Naive thymus-derived CD4-positive, alpha-beta T cell (primary cell): ENCODE measurements around the gene RASAL2. TPM values are rescaled to one million over a fixed set of nuclear protein-coding genes. Genes with fewer than 3 reads are reported as not detected.
"Not testable (repeated sequence)": the region's sequence is repeated elsewhere in the genome, so short reads cannot be mapped to it uniquely, and the experiment has no call there.

Experiments used
- ATAC-seq: fragments of 150-1000 bp; cut with Tn5 transposase; 2 replicates; pipeline ENCODE4 v1.10.0; 2021; ENCODE audit warnings: mild to moderate bottlenecking, moderate library complexity
- CTCF ChIA-PET: fragments of 350-600 bp; sonication (Branson Sonifier 250); formaldehyde crosslinking; loops from one replicate; lab custom pipeline; 2021; ENCODE audit warnings: antibody characterized with exemption; lab: Charles Lee
- POLR2A ChIA-PET: fragments of 350-600 bp; sonication (Branson Sonifier 250); formaldehyde crosslinking; loops from one replicate; lab custom pipeline; 2021; ENCODE audit warnings: antibody characterized with exemption, inconsistent platforms; lab: Charles Lee
- DNase-seq, 9 donors: peaks; one replicate each; pipeline versions ENCODE4 v3.0.0 to v3.0.0-alpha.2; 2020 to 2022; ENCODE audit warnings: mixed read lengths in 1 of 9
- H3K27ac ChIP-seq: one replicate; pipeline ENCODE4 v1.7.0; 2013; ENCODE audit warnings: mild to moderate bottlenecking, low read depth, low read length, moderate library complexity
- H3K27me3 ChIP-seq, 2 donors: one replicate each; pipeline ENCODE4 v1.7.0; 2013; ENCODE audit warnings: low read length in 2 of 2, mild to moderate bottlenecking in 2 of 2, moderate library complexity in 2 of 2; ENCODE audit not compliant: control insufficient read depth in 2 of 2, insufficient read depth in 2 of 2
- H3K36me3 ChIP-seq, 3 experiments: 1 replicate in 2 of 3; 2 replicates in 1 of 3; pipeline ENCODE4 v1.7.0; 2013; ENCODE audit warnings: low read length in 3 of 3, mild to moderate bottlenecking in 3 of 3, moderate library complexity in 1 of 3; ENCODE audit not compliant: insufficient read depth in 3 of 3, control insufficient read depth in 2 of 3
- H3K4me1 ChIP-seq, 2 donors: one replicate each; pipeline ENCODE4 v1.7.0; 2013; ENCODE audit warnings: low read length in 2 of 2, mild to moderate bottlenecking in 2 of 2, moderate library complexity in 1 of 2; ENCODE audit not compliant: control insufficient read depth in 2 of 2, insufficient read depth in 2 of 2
- H3K4me3 ChIP-seq: 2 replicates; pipeline ENCODE4 v1.7.0; 2013; ENCODE audit warnings: mild to moderate bottlenecking, low read length
- H3K9me3 ChIP-seq, 3 experiments: 1 replicate in 2 of 3; 2 replicates in 1 of 3; pipeline ENCODE4 v1.7.0; 2013; ENCODE audit warnings: low read length in 3 of 3; ENCODE audit not compliant: control insufficient read depth in 2 of 3
- H3K27ac Mint-ChIP-seq, 9 donors: one replicate each; pipeline ENCODE4 v1.8.0; 2020 to 2022; ENCODE audit warnings: mixed read lengths in 9 of 9, mild to moderate bottlenecking in 8 of 9, moderate library complexity in 5 of 9, inconsistent platforms in 2 of 9
- H3K27me3 Mint-ChIP-seq, 5 donors: one replicate each; pipeline ENCODE4 v1.8.0; 2021 to 2022; ENCODE audit warnings: mixed read lengths in 5 of 5, mild to moderate bottlenecking in 1 of 5
- H3K36me3 Mint-ChIP-seq, 5 donors: one replicate each; pipeline ENCODE4 v1.8.0; 2020 to 2022; ENCODE audit warnings: mixed read lengths in 5 of 5, mild to moderate bottlenecking in 3 of 5, inconsistent platforms in 1 of 5
- H3K4me1 Mint-ChIP-seq, 7 donors: one replicate each; pipeline ENCODE4 v1.8.0; 2020 to 2022; ENCODE audit warnings: mixed read lengths in 7 of 7, mild to moderate bottlenecking in 3 of 7, inconsistent platforms in 1 of 7
- H3K4me3 Mint-ChIP-seq, 10 donors: one replicate each; pipeline ENCODE4 v1.8.0; 2020 to 2022; ENCODE audit warnings: mild to moderate bottlenecking in 10 of 10, mixed read lengths in 10 of 10, moderate library complexity in 6 of 10, inconsistent platforms in 2 of 10
- H3K9me3 Mint-ChIP-seq, 11 donors: one replicate each; pipeline ENCODE4 v1.8.0; 2020 to 2022; ENCODE audit warnings: mixed read lengths in 11 of 11, mild to moderate bottlenecking in 4 of 11, inconsistent platforms in 1 of 11, moderate library complexity in 1 of 11
- intact Hi-C, 2 donors: fragments of 100-400 bp; cut with micrococcal nuclease; formaldehyde crosslinking; loops; one replicate each; pipeline ENCODE4 v1.15.1; 2023
- polyA plus RNA-seq, 2 donors: library from polyadenylated mRNA; unstranded; fragments of 300-500 nt; fragmentation: Illumina TruSeq; gene quantifications; one replicate each; pipeline ENCODE4 v1.2.3, GENCODE V29; 2021
- total RNA-seq, 6 experiments: library from RNA in 5 of 6; stranded (reverse) in 5 of 6; gene quantifications; 1 replicate in 5 of 6; 2 replicates in 1 of 6; pipeline ENCODE4 v1.2.3 and lab custom pipeline; 2021 to 2026

Gene RASAL2
- total and polyA plus RNA-seq, 7 experiments from 2014 or later: 0.11 to 0.69 (median 0.15) TPM; not detected in 3

GRCh38 chr1:178301141-178301540 is 207.2 kb downstream of the RASAL2 start:
- CTCF ChIA-PET: interaction anchor here (1.0 kb wide), 1 partner anchor 702 kb away, joined by 3 read pairs; no protein-coding TSS in a partner anchor
- no peak overlapping the region for H3K27ac ChIP-seq
- Mint-ChIP-seq H3K4me1 (peaks cover 0 to 3% (median 0%) of the 10 kb centered on the region in 7 donors), H3K27me3 (peaks cover 3 to 29% (median 16%) of the 10 kb centered on the region in 5 donors), H3K27ac (no peak overlapping the region), H3K36me3 (no peaks in the 10 kb centered on the region), H3K9me3 (peaks cover 0 to 5% (median 0%) of the 10 kb centered on the region in 11 donors), H3K4me3 (no peak overlapping the region)
- intact Hi-C loops: no loop called here
- H3K9me3 ChIP-seq: no peaks in the 10 kb centered on the region
- POLR2A ChIA-PET: no interaction called here
- H3K27me3 ChIP-seq: no peaks in the 10 kb centered on the region
- H3K4me1 ChIP-seq: no peaks in the 10 kb centered on the region
- ATAC-seq: no peak
- no peak overlapping the region for H3K4me3 ChIP-seq
- no peaks in the 10 kb centered on the region for H3K36me3 ChIP-seq
- no peak for DNase-seq

DNA sequence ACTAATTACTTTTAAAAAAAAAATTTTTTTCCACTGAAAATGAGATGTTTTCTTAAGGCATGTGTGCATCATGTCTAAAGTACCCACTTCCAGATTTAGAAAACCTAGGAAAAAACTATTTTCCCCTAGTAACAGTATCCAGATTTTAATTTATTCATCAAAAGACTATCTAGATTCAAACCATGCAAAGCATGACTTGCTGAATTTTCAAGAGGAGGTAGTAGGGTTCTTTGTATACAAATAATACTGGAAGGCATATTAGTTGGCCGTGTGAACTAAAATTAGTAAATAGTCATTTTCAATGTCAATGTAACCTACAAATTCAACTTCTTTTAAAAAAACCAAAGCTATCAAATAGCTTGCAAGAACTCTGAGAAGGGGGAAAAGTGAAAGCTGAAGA is 213.4 kb downstream of the RASAL2 start:
- Histone ChIP-seq H3K4me1 (no peaks in the 10 kb centered on the region), H3K9me3 (no peaks in the 10 kb centered on the region), H3K27me3 (no peaks in the 10 kb centered on the region), H3K4me3 (no peak overlapping the region), H3K36me3 (no peaks in the 10 kb centered on the region), H3K27ac (no peak overlapping the region)
- ATAC-seq (no peak), DNase-seq (no peak)
- H3K36me3 Mint-ChIP-seq: no peaks in the 10 kb centered on the region
- H3K4me3 Mint-ChIP-seq: no peak overlapping the region
- peaks cover 0 to 5% (median 0%) of the 10 kb centered on the region in 11 donors for H3K9me3 Mint-ChIP-seq
- no peak overlapping the region for H3K27ac Mint-ChIP-seq
- no peaks in the 10 kb centered on the region for H3K4me1 Mint-ChIP-seq
- ChIA-PET CTCF (no interaction called here), POLR2A (no interaction called here)
- intact Hi-C loops: loop anchor here in 1 of 2 donors (2.0 kb wide), 1 partner anchor 22 kb away; no protein-coding TSS in a partner anchor
- H3K27me3 Mint-ChIP-seq: peaks cover 0 to 25% (median 19%) of the 10 kb centered on the region in 5 donors

DNA sequence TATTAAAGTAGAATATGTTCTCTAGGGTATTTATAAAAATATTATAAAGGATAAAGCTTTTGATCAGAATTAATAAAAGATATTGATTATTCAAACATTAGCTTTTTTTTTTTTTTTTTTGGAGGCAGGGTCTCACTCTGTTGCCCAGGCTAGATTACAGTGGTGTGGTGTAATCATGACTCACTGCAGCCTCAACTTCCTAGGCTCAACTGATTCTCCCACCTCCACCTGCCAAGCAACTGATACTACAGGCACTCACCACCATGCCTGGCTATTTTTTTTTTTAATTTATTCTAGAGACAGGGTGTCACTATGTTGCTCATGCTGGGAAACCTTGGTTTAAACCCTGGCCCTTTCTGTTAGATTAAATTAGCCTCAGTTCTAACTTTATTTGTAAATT is 214.5 kb downstream of the RASAL2 start:
- Histone ChIP-seq H3K27ac (no peak overlapping the region), H3K4me3 (no peak overlapping the region), H3K27me3 (no peaks in the 10 kb centered on the region), H3K36me3 (no peaks in the 10 kb centered on the region), H3K9me3 (no peaks in the 10 kb centered on the region), H3K4me1 (no peaks in the 10 kb centered on the region)
- Mint-ChIP-seq H3K4me3 (no peak overlapping the region), H3K27me3 (peaks cover 0 to 21% (median 15%) of the 10 kb centered on the region in 5 donors), H3K4me1 (no peaks in the 10 kb centered on the region), H3K9me3 (peaks cover 0 to 5% (median 0%) of the 10 kb centered on the region in 11 donors), H3K36me3 (no peaks in the 10 kb centered on the region), H3K27ac (no peak overlapping the region)
- DNase-seq (no peak), ATAC-seq (no peak)
- POLR2A ChIA-PET: no interaction called here
- intact Hi-C loops: no loop called here
- CTCF ChIA-PET: interaction anchor here (0.8 kb wide), 1 partner anchor 8 kb away, joined by 3 read pairs; no protein-coding TSS in a partner anchor

- Mint-ChIP-seq H3K27ac (no peak overlapping the region), H3K4me3 (no peak overlapping the region), H3K27me3 (peaks cover 0 to 16% (median 8%) of the 10 kb centered on the region in 5 donors), H3K9me3 (peaks cover 0 to 2% (median 0%) of the 10 kb centered on the region in 11 donors), H3K4me1 (no peaks in the 10 kb centered on the region), H3K36me3 (no peaks in the 10 kb centered on the region)
- ChIA-PET POLR2A (no interaction called here), CTCF (interaction anchor here (0.9 to 3.0 kb wide), 2 partner anchors 11 to 41 kb away, joined by 3 to 16 read pairs; no protein-coding TSS in a partner anchor)
- Histone ChIP-seq H3K36me3 (no peaks in the 10 kb centered on the region), H3K27me3 (no peaks in the 10 kb centered on the region), H3K4me3 (no peak overlapping the region), H3K27ac (no peak overlapping the region), H3K9me3 (no peaks in the 10 kb centered on the region), H3K4me1 (no peaks in the 10 kb centered on the region)
- peak; percentile 69 for ATAC-seq
- intact Hi-C loops: loop anchor here (2.0 to 5.0 kb wide), 4 partner anchors 192 to 1502 kb away; no protein-coding TSS in a partner anchor
- DNase-seq: peak in 5 of 9 donors; percentile 13 to 42 (median 22)
Measured at GRCh38 chr1:178310685-178311105, 216.8 kb downstream of the RASAL2 start.

DNA sequence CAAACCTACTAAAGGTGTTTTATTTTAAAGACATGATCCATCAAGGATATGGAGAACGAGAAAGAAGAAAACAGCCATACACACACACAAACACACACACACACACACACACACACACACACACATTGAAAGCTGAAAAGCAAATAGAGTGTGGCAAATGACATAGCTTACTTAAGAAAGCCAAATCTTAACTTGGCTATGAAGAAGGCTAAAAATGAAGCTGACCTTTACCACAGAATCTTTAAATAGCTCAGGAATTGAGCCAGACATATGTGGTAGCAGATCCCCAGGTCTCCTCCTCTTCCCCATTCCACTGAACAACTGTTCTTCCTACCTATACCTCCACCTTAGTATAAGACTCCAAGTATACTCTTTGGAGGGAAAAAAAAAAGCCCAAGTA is 217.3 kb downstream of the RASAL2 start:
- Histone ChIP-seq H3K4me3 (no peak overlapping the region), H3K27me3 (no peaks in the 10 kb centered on the region), H3K36me3 (no peaks in the 10 kb centered on the region), H3K9me3 (no peaks in the 10 kb centered on the region), H3K27ac (no peak overlapping the region), H3K4me1 (no peaks in the 10 kb centered on the region)
- Mint-ChIP-seq H3K9me3 (peaks cover 0 to 2% (median 0%) of the 10 kb centered on the region in 11 donors), H3K4me1 (no peaks in the 10 kb centered on the region), H3K27ac (no peak overlapping the region), H3K27me3 (peaks cover 0 to 16% (median 5%) of the 10 kb centered on the region in 5 donors), H3K4me3 (no peak overlapping the region), H3K36me3 (no peaks in the 10 kb centered on the region)
- intact Hi-C loops: loop anchor here (2.0 to 5.0 kb wide), 4 partner anchors 191 to 1501 kb away; no protein-coding TSS in a partner anchor
- ChIA-PET CTCF (interaction anchor here (0.9 to 3.0 kb wide), 2 partner anchors 11 to 41 kb away, joined by 3 to 16 read pairs; no protein-coding TSS in a partner anchor), POLR2A (no interaction called here)
- DNase-seq (no peak), ATAC-seq (no peak)

DNA sequence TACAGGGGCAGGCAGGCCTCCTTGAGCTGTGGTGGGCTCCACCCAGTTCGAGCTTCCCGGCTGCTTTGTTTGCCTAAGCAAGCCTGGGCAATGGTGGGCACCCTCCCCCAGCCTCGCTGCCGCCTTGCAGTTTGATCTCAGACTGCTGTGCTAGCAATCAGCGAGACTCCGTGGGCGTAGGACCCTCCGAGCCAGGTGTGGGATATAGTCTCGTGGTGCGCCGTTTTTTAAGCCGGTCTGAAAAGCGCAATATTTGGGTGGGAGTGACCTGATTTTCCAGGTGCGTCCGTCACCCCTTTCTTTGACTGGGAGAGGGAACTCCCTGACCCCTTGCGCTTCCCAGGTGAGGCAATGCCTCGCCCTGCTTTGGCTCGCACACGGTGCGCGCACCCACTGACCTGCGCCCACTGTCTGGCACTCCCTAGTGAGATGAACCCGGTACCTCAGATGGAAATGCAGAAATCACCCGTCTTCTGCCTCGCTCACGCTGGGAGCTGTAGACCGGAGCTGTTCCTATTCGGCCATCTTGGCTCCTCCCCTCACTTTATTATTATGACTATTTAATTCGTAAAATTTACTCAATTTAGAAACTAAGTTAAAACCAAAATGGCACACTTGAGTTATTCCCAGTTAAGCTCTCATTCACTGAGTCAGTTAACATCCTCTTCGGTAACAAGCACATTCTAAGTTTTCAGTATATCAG is 226.5 kb downstream of the RASAL2 start:
- CTCF ChIA-PET, H3K36me3 ChIP-seq, ATAC-seq, H3K4me1 ChIP-seq, DNase-seq, H3K9me3 Mint-ChIP-seq, H3K27ac ChIP-seq, POLR2A ChIA-PET, H3K4me1 Mint-ChIP-seq, H3K4me3 ChIP-seq, H3K4me3 Mint-ChIP-seq, intact Hi-C loops, H3K9me3 ChIP-seq, H3K27me3 ChIP-seq, H3K27ac Mint-ChIP-seq, H3K36me3 Mint-ChIP-seq: not testable (repeated sequence)
- peaks cover 0 to 14% (median 8%) of the 10 kb centered on the region in 5 donors for H3K27me3 Mint-ChIP-seq
